Glutamatergic neuron (in vitro differentiated cells): ENCODE data around the gene TBX2. TPM values are rescaled to one million over a fixed set of nuclear protein-coding genes. Genes with fewer than 3 reads are reported as not detected.
"Not testable (repeated sequence)": the region's sequence is repeated elsewhere in the genome, so short reads cannot be mapped to it uniquely, and the experiment has no call there.

Source experiments
- DNase-seq: peaks from one replicate; pipeline ENCODE4 v3.0.0; 2022
- H3K27ac Mint-ChIP-seq: one replicate; pipeline ENCODE4 v1.8.0; 2020; ENCODE audit warnings: mild to moderate bottlenecking, mixed read lengths, inconsistent platforms; ENCODE audit not compliant: unreplicated experiment
- H3K27me3 Mint-ChIP-seq: one replicate; pipeline ENCODE4 v1.8.0; 2020; ENCODE audit warnings: mild to moderate bottlenecking, moderate library complexity, mixed read lengths, inconsistent platforms; ENCODE audit not compliant: unreplicated experiment
- H3K36me3 Mint-ChIP-seq: one replicate; pipeline ENCODE4 v1.8.0; 2020; ENCODE audit warnings: mild to moderate bottlenecking, mixed read lengths, inconsistent platforms; ENCODE audit not compliant: unreplicated experiment
- H3K4me1 Mint-ChIP-seq: one replicate; pipeline ENCODE4 v1.8.0; 2020; ENCODE audit warnings: mild to moderate bottlenecking, low read depth, mixed read lengths, inconsistent platforms; ENCODE audit not compliant: unreplicated experiment
- H3K4me3 Mint-ChIP-seq: one replicate; pipeline ENCODE4 v1.8.0; 2020; ENCODE audit warnings: mild to moderate bottlenecking, mixed read lengths, inconsistent platforms; ENCODE audit not compliant: unreplicated experiment
- H3K9me3 Mint-ChIP-seq: one replicate; pipeline ENCODE4 v1.8.0; 2020; ENCODE audit warnings: mild to moderate bottlenecking, moderate library complexity, mixed read lengths, inconsistent platforms; ENCODE audit not compliant: unreplicated experiment
- CTCF ChIP-seq: fragments of 200-600 bp; sonication (generic); IDR thresholded peaks from one replicate; pipeline ENCODE4 v1.5.0; 2021; ENCODE audit not compliant: partially characterized antibody, unreplicated experiment
- total RNA-seq: library from RNA; stranded (reverse); fragmentation: NEBNext Ultra II Directional; extraction: Animal tissue kit (Norgen Biotek cat#: 25700); gene quantifications from one replicate; pipeline ENCODE4 v1.2.1, GENCODE V29; 2021; ENCODE audit not compliant: unreplicated experiment

Gene TBX2
- total RNA-seq, 1 donor from 2014 or later: 5.4 TPM

- Mint-ChIP-seq H3K4me3 (no peak overlapping the region), H3K27me3 (peaks cover 2% of the 10 kb centered on the region), H3K4me1 (peaks cover 11% of the 10 kb centered on the region), H3K9me3 (peaks cover 1% of the 10 kb centered on the region), H3K27ac (peak overlapping the region; percentile 55), H3K36me3 (no peaks in the 10 kb centered on the region)
- DNase-seq: no peak
- no peak for TF ChIP-seq CTCF
Observed at GRCh38 chr17:61353615-61354014, 46.0 kb upstream of the TBX2 start.

GRCh38 chr17:61354895-61355874 lies 44.5 kb upstream of the TBX2 start:
- DNase-seq: no peak
- Mint-ChIP-seq H3K9me3 (peaks cover 1% of the 10 kb centered on the region), H3K36me3 (no peaks in the 10 kb centered on the region), H3K27me3 (peaks cover 2% of the 10 kb centered on the region), H3K4me1 (peaks cover 11% of the 10 kb centered on the region), H3K4me3 (no peak overlapping the region), H3K27ac (no peak overlapping the region)
- no peak for TF ChIP-seq CTCF

- H3K9me3 Mint-ChIP-seq, DNase-seq, H3K27ac Mint-ChIP-seq, H3K4me3 Mint-ChIP-seq, H3K36me3 Mint-ChIP-seq, H3K27me3 Mint-ChIP-seq: not testable (repeated sequence)
- H3K4me1 Mint-ChIP-seq: peaks cover 15% of the 10 kb centered on the region
Observed at GRCh38 chr17:61357061-61357460, 42.6 kb upstream of the TBX2 start.

- not testable (repeated sequence) for DNase-seq, H3K27me3 Mint-ChIP-seq, H3K36me3 Mint-ChIP-seq, H3K9me3 Mint-ChIP-seq, H3K4me3 Mint-ChIP-seq, H3K27ac Mint-ChIP-seq
- H3K4me1 Mint-ChIP-seq: peaks cover 14% of the 10 kb centered on the region
Observed at GRCh38 chr17:61359513-61359912, 40.1 kb upstream of the TBX2 start.

GRCh38 chr17:61360318-61360943 lies 39.2 kb upstream of the TBX2 start:
- H3K4me3 Mint-ChIP-seq: no peak overlapping the region
- no peaks in the 10 kb centered on the region for H3K27me3 Mint-ChIP-seq
- peaks cover 5% of the 10 kb centered on the region for H3K36me3 Mint-ChIP-seq
- H3K9me3 Mint-ChIP-seq: no peaks in the 10 kb centered on the region
- TF ChIP-seq CTCF: no peak
- DNase-seq: no peak
- no peak overlapping the region for H3K27ac Mint-ChIP-seq
- peaks cover 14% of the 10 kb centered on the region for H3K4me1 Mint-ChIP-seq

GRCh38 chr17:61361084-61361483 lies 38.6 kb upstream of the TBX2 start:
- TF ChIP-seq CTCF: no peak
- Mint-ChIP-seq H3K36me3 (peaks cover 5% of the 10 kb centered on the region), H3K9me3 (no peaks in the 10 kb centered on the region), H3K4me1 (peaks cover 14% of the 10 kb centered on the region), H3K27me3 (no peaks in the 10 kb centered on the region), H3K27ac (no peak overlapping the region), H3K4me3 (no peak overlapping the region)
- DNase-seq: no peak
